IPS-18c (cell line): Measurements from ENCODE around the gene DDO.
A peak's percentile ranks its signal among the peaks of the same experiment; 100 is the strongest.
"Not testable (repeated sequence)": the region's sequence is repeated elsewhere in the genome, so short reads cannot be mapped to it uniquely, and the experiment has no call there.

Source experiments
- H3K4me3 ChIP-seq: 2 replicates; pipeline ENCODE4 v1.7.0; 2013; ENCODE audit warnings: low read depth, mild to moderate bottlenecking, low read length, moderate library complexity; ENCODE audit not compliant: insufficient read depth
- H3K9me3 ChIP-seq: one replicate; pipeline ENCODE4 v1.6.1; 2013; ENCODE audit warnings: mild to moderate bottlenecking, low read length, moderate library complexity; ENCODE audit not compliant: control insufficient read depth, insufficient read depth

Gene DDO

GRCh38 chr6:110357664-110358552 is 57.5 kb downstream of the DDO start, which contains the start of gene METTL24:
METTL24 (minus strand) TSS chr6:110358349; CDS start chr6:110358272, 77 bp downstream.
- H3K9me3 ChIP-seq: no peaks in the 10 kb centered on the region
- peak within 1 kb of the TSS; percentile 73 for H3K4me3 ChIP-seq

GRCh38 chr6:110357298-110357663 is 58.1 kb downstream of the DDO start:
- Histone ChIP-seq H3K9me3 (no peaks in the 10 kb centered on the region), H3K4me3 (peak overlapping the region; percentile 55)

GRCh38 chr6:110356778-110357177 is 58.6 kb downstream of the DDO start:
- Histone ChIP-seq H3K9me3 (no peaks in the 10 kb centered on the region), H3K4me3 (no peak overlapping the region)

GRCh38 chr6:110355727-110356126 is 59.6 kb downstream of the DDO start:
- Histone ChIP-seq H3K9me3 (no peaks in the 10 kb centered on the region), H3K4me3 (no peak overlapping the region)

- H3K4me3 ChIP-seq: no peak overlapping the region
Observed at GRCh38 chr6:110355022-110355421, 60.4 kb downstream of the DDO start.

GRCh38 chr6:110354153-110354552 is 61.2 kb downstream of the DDO start:
- H3K4me3 ChIP-seq: no peak overlapping the region

More at GRCh38 chr6:110355022-110355421, 60.4 kb downstream of the DDO start:
- no peaks in the 10 kb centered on the region for H3K9me3 ChIP-seq

GRCh38 chr6:110353457-110354001 is 61.8 kb downstream of the DDO start:
- H3K9me3 ChIP-seq: no peaks in the 10 kb centered on the region
- H3K4me3 ChIP-seq: no peak overlapping the region

More at GRCh38 chr6:110354153-110354552, 61.2 kb downstream of the DDO start:
- H3K9me3 ChIP-seq: no peaks in the 10 kb centered on the region

GRCh38 chr6:110352563-110353262 is 62.7 kb downstream of the DDO start:
- H3K4me3 ChIP-seq: no peak overlapping the region

GRCh38 chr6:110351986-110352385 is 63.4 kb downstream of the DDO start:
- H3K9me3 ChIP-seq: no peaks in the 10 kb centered on the region
- H3K4me3 ChIP-seq: no peak overlapping the region

More at GRCh38 chr6:110352563-110353262, 62.7 kb downstream of the DDO start:
- H3K9me3 ChIP-seq: no peaks in the 10 kb centered on the region

- no peaks in the 10 kb centered on the region for H3K9me3 ChIP-seq
- no peak overlapping the region for H3K4me3 ChIP-seq
Observed at GRCh38 chr6:110351546-110351945, 63.8 kb downstream of the DDO start.

GRCh38 chr6:110350593-110350992 is 64.8 kb downstream of the DDO start:
- H3K4me3 ChIP-seq, H3K9me3 ChIP-seq: not testable (repeated sequence)

GRCh38 chr6:110348961-110349690 is 66.2 kb downstream of the DDO start:
- H3K4me3 ChIP-seq: no peak overlapping the region
- H3K9me3 ChIP-seq: no peaks in the 10 kb centered on the region

GRCh38 chr6:110345025-110345424 is 70.3 kb downstream of the DDO start:
- Histone ChIP-seq H3K4me3 (no peak overlapping the region), H3K9me3 (no peaks in the 10 kb centered on the region)

GRCh38 chr6:110342759-110343158 is 72.6 kb downstream of the DDO start:
- H3K4me3 ChIP-seq: no peak overlapping the region
- no peaks in the 10 kb centered on the region for H3K9me3 ChIP-seq
